ENCODE results near the gene CACNA1B.

DNA sequence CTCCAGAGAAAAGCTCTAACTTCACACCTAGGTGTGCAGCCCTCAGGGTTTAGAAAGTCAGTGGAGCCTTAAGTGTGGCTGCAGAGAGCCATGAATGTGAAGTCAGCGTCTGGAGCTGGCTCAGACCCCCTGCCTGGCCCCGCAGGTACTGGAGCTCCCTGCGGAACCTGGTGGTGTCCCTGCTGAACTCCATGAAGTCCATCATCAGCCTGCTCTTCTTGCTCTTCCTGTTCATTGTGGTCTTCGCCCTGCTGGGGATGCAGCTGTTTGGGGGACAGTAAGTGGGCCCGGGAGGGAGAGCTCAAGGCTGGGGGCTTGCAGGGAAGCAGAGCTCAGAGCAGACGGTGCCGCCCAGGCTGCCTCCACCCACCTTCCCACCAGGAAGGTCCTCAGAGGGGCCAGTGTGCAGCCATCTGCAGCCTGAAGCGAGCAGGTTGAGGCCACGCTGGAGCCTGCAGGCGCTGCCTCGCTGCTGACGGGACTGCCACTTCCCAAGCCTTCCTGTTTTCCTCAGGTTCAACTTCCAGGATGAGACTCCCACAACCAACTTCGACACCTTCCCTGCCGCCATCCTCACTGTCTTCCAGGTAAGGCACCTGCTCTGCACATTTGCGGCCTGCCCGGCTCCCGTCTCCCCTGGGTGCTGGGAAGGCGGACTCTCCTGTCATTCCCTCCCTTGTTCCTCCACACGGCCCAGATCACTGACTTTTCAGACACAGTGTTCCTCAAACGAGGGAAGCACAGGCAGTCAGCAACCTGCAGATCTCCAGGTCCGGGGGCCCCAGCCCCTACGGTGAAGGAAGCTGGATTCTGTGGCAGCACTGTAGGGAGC lies 108.9 kb downstream of the CACNA1B start:
- TF ChIP-seq FIP1L1 (IDR thresholded peaks at IDR 0.05; ENCODE audit: borderline replicate concordance, insufficient read depth, low read depth, low read length): no peak
- TF ChIP-seq, protein P1, sequence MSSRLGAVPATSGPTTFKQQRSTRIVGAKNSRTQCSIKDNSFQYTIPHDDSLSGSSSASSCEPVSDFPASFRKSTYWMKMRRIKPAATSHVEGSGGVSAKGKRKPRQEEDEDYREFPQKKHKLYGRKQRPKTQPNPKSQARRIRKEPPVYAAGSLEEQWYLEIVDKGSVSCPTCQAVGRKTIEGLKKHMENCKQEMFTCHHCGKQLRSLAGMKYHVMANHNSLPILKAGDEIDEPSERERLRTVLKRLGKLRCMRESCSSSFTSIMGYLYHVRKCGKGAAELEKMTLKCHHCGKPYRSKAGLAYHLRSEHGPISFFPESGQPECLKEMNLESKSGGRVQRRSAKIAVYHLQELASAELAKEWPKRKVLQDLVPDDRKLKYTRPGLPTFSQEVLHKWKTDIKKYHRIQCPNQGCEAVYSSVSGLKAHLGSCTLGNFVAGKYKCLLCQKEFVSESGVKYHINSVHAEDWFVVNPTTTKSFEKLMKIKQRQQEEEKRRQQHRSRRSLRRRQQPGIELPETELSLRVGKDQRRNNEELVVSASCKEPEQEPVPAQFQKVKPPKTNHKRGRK (CRISPR knock-in tag; IDR thresholded peaks at IDR 0.05): no peak

Measured in HepG2 (cell line).